RWPE2 (cell line): ENCODE results near the gene XIST.

Source experiments
- ATAC-seq: fragments of 200-7000 bp; cut with Tn5 transposase; 3 replicates; pipeline ENCODE4 v1.9.1; 2021; ENCODE audit warnings: low read depth
- DNase-seq: peaks from one replicate; pipeline ENCODE4 v3.0.0-alpha.2; 2020; ENCODE audit warnings: low spot score
- H3K27ac ChIP-seq: fragments of 450-650 bp; 2 replicates; pipeline ENCODE4 v1.5.1; 2017; ENCODE audit warnings: mild to moderate bottlenecking; ENCODE audit not compliant: poor library complexity, severe bottlenecking
- H3K27me3 ChIP-seq: fragments of 250-450 bp; sonication (Bioruptor Pico); 2 replicates; pipeline ENCODE4 v1.5.1; 2021; ENCODE audit warnings: mild to moderate bottlenecking, moderate library complexity; ENCODE audit not compliant: insufficient read depth, poor library complexity, severe bottlenecking
- H3K36me3 ChIP-seq: fragments of 250-450 bp; sonication (Bioruptor Pico); 2 replicates; pipeline ENCODE4 v1.5.1; 2020; ENCODE audit warnings: low read depth, mild to moderate bottlenecking, moderate library complexity
- H3K4me1 ChIP-seq: fragments of 250-450 bp; sonication (Bioruptor Pico); 2 replicates; pipeline ENCODE4 v1.5.1; 2021; ENCODE audit warnings: mild to moderate bottlenecking, moderate library complexity; ENCODE audit not compliant: insufficient read depth, poor library complexity, severe bottlenecking
- H3K4me3 ChIP-seq: fragments of 250-450 bp; sonication (Bioruptor Pico); 2 replicates; pipeline ENCODE4 v1.5.1; 2021; ENCODE audit warnings: mild to moderate bottlenecking, moderate library complexity; ENCODE audit not compliant: severe bottlenecking
- H3K9me3 ChIP-seq: fragments of 250-450 bp; sonication (Bioruptor Pico); 2 replicates; pipeline ENCODE4 v1.5.1; 2021; ENCODE audit warnings: mild to moderate bottlenecking, moderate library complexity; ENCODE audit not compliant: severe bottlenecking
- TF ChIP-seq, protein P1 (sequence below): fragments of 450-650 bp; IDR thresholded peaks from one replicate; pipeline ENCODE4 v1.5.1; 2017; ENCODE audit warnings: mild to moderate bottlenecking, moderate library complexity; ENCODE audit not compliant: poor library complexity, severe bottlenecking

The XIST gene

DNA sequence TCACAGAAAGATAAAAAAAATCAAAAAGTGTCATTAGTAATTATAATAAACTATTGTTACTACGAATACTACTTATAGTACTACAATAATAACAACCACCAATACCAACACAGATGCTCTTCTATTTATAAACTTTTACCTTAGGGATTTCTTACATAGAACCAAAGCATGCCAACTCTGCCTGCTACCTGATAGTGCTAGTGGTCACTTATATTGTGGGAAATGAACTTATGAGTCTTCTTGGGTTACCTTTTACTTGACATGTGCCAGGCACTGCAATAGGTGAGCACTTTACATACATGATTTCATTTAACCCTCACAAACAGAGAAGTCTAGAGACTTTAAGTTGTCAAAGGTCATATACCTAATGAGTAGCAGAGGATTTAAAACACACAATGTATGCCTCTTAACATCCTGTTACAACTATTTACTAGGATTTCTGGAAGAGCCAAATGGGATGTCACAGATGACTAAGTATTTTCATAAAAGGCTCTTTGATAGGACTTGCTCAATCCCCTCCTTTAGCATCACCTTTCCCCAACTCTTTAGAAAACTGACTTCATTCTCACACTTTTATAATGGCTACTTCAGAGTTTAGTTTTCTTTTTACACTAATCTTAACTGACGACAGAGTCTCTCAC lies 24.3 kb downstream of the XIST start:
- no peaks in the 10 kb centered on the region for H3K4me1 ChIP-seq
- DNase-seq (no peak), ATAC-seq (no peak)
- no peak overlapping the region for H3K27ac ChIP-seq
- H3K27me3 ChIP-seq, result no peaks in the 10 kb centered on the region
- TF ChIP-seq, protein P1, sequence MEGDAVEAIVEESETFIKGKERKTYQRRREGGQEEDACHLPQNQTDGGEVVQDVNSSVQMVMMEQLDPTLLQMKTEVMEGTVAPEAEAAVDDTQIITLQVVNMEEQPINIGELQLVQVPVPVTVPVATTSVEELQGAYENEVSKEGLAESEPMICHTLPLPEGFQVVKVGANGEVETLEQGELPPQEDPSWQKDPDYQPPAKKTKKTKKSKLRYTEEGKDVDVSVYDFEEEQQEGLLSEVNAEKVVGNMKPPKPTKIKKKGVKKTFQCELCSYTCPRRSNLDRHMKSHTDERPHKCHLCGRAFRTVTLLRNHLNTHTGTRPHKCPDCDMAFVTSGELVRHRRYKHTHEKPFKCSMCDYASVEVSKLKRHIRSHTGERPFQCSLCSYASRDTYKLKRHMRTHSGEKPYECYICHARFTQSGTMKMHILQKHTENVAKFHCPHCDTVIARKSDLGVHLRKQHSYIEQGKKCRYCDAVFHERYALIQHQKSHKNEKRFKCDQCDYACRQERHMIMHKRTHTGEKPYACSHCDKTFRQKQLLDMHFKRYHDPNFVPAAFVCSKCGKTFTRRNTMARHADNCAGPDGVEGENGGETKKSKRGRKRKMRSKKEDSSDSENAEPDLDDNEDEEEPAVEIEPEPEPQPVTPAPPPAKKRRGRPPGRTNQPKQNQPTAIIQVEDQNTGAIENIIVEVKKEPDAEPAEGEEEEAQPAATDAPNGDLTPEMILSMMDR, result no peak
- H3K4me3 ChIP-seq, result no peak overlapping the region
- no peaks in the 10 kb centered on the region for H3K9me3 ChIP-seq
- no peaks in the 10 kb centered on the region for H3K36me3 ChIP-seq

DNA sequence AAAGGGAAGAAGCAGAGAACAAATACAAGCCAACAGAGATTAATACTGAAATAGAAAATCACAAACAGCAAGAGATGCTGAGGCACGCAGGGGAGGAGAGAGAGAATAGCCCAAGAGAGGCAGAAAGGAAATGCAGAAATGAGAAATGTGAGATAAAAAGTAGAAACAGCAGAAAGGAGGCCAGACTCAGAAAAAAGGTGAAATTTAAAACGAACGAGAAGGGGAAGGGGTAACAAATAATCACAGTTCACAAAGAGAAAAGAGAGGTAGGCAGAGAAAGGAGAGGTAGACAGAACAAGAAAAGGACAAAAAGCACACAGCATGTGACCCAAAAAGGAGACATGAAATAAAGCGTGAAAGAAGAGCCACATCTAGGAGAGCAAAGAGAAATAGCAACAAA lies 25.1 kb downstream of the XIST start:
- H3K4me3 ChIP-seq, result no peak overlapping the region
- H3K4me1 ChIP-seq, result no peaks in the 10 kb centered on the region
- H3K27me3 ChIP-seq, result no peaks in the 10 kb centered on the region
- H3K27ac ChIP-seq, result no peak overlapping the region
- H3K36me3 ChIP-seq, result no peaks in the 10 kb centered on the region
- no peak for ATAC-seq
- DNase-seq, result no peak
- no peaks in the 10 kb centered on the region for H3K9me3 ChIP-seq
- TF ChIP-seq, protein P1, result no peak

DNA sequence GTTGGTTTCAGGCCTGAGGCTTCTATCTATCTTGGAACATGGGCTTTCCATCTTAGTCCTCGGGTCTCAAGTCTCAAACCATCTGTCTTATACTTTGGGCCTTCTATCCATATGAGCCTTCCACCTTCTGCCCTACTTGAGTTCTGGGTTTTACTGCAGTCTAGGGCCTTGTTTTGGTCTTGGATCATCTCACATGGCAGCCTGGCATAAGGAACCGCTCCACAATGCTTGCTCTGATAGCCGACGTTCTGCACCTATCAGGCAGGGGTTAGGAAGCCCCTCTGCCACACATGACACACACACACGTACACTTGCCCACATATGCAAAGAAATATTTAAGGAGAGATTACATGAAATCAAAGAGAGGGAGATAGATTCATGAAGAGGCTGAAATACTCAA lies 25.5 kb downstream of the XIST start:
- DNase-seq, result no peak
- Histone ChIP-seq H3K4me3 (no peak overlapping the region), H3K9me3 (no peaks in the 10 kb centered on the region), H3K27ac (no peak overlapping the region), H3K4me1 (no peaks in the 10 kb centered on the region), H3K27me3 (no peaks in the 10 kb centered on the region), H3K36me3 (no peaks in the 10 kb centered on the region)
- TF ChIP-seq, protein P1, result no peak
- no peak for ATAC-seq

DNA sequence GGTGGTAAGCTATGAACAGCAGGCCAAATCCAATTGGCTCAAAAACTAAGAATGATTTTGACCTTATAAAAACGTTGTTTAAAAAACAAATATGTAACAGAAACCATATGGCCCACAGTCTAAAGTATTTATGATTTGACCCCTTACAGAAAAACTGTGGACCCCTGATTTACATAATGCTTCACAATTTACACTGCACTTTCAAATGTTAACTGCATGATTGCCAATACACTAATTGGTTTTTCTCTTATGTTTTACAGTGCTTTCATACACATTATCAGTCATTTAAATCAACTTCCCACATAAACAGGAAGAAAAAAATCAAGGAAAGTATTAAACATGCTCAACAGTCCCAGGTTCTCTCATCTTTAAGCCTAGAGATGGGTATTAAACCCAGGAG lies 26.9 kb downstream of the XIST start:
- H3K36me3 ChIP-seq, result no peaks in the 10 kb centered on the region
- no peak overlapping the region for H3K27ac ChIP-seq
- no peaks in the 10 kb centered on the region for H3K9me3 ChIP-seq
- ATAC-seq (no peak), DNase-seq (no peak)
- H3K27me3 ChIP-seq, result no peaks in the 10 kb centered on the region
- H3K4me1 ChIP-seq, result no peaks in the 10 kb centered on the region
- TF ChIP-seq, protein P1, result no peak
- H3K4me3 ChIP-seq, result no peak overlapping the region

DNA sequence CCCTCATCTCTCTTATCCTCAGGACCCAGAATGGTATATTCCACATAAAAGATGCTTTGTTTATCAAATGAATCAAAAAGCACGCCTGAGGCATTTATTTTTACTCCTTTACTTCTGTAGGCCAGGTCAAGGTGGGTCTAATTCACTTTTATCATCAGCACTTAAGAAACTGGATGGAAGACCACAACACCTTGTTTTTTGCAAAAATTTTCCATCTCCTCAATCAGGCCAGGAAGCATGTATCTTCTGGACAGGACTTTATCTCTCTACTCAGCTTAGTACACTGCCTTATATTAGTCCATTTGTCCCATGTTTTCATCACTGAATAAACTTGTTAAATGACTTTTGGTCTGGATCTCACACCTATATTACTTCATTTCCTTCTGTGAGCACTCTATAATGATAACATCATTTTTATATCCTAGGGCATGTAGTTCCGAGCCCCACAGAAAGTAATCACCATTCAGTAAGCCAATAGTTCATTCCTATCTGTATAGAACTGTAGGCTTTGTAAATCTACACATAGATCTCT lies 29.0 kb downstream of the XIST start:
- H3K4me3 ChIP-seq, result no peak overlapping the region
- ATAC-seq, result no peak

More for the DNA sequence above, 29.0 kb downstream of the XIST start:
- DNase-seq, result no peak
- Histone ChIP-seq H3K36me3 (no peaks in the 10 kb centered on the region), H3K27me3 (no peaks in the 10 kb centered on the region), H3K27ac (no peak overlapping the region), H3K4me1 (no peaks in the 10 kb centered on the region), H3K9me3 (no peaks in the 10 kb centered on the region)
- TF ChIP-seq, protein P1, result no peak
